Measurements from ENCODE around the gene ZNF385B. TPM values are rescaled to one million over a fixed set of nuclear protein-coding genes. Genes with fewer than 3 reads are reported as not detected.

ZNF385B gene
- total and polyA plus RNA-seq, 11 donors: 0.07 to 12.2 (median 2.3) TPM

GRCh38 chr2:179613701-179614100, 247.7 kb downstream of the ZNF385B start:
- H3K27ac ChIP-seq: no peak overlapping the region
- intact Hi-C loops (cut with DNase I): loop anchor here in 1 of 10 donors (10.0 kb wide), 1 partner anchor 189 kb away; no protein-coding TSS in a partner anchor
- no peaks in the 10 kb centered on the region for H3K27me3 ChIP-seq
- WGBS, 4 donors: 79 to 98% (median 84%) methylated on average over 4 of the region's 4 CpGs
- H3K4me1 ChIP-seq: peaks cover 0 to 9% (median 0%) of the 10 kb centered on the region in 12 donors
- no peaks in the 10 kb centered on the region for H3K9me3 ChIP-seq
- no peak overlapping the region for H3K4me3 ChIP-seq
- no peaks in the 10 kb centered on the region for H3K36me3 ChIP-seq
- DNase-seq (no peak), ATAC-seq (peak in 2 of 4 donors; percentile 29 to 51)
- TF ChIP-seq CTCF (IDR thresholded peaks at IDR 0.05): no peak
- TF ChIP-seq POLR2A (IDR thresholded peaks at IDR 0.05): no peak

GRCh38 chr2:179613299-179613651, 248.1 kb downstream of the ZNF385B start:
- DNase-seq (no peak), ATAC-seq (no peak)
- WGBS, 4 donors: 90 to 95% (median 93%) methylated on average over 2 of the region's 2 CpGs
- peaks cover 0 to 6% (median 0%) of the 10 kb centered on the region in 12 donors for H3K4me1 ChIP-seq
- H3K36me3 ChIP-seq: no peaks in the 10 kb centered on the region
- no peaks in the 10 kb centered on the region for H3K27me3 ChIP-seq
- intact Hi-C loops (cut with DNase I): loop anchor here in 1 of 10 donors (10.0 kb wide), 1 partner anchor 188 kb away; no protein-coding TSS in a partner anchor
- no peaks in the 10 kb centered on the region for H3K9me3 ChIP-seq
- H3K4me3 ChIP-seq: no peak overlapping the region
- no peak overlapping the region for H3K27ac ChIP-seq
- TF ChIP-seq CTCF (IDR thresholded peaks at IDR 0.05) (no peak), POLR2A (IDR thresholded peaks at IDR 0.05) (no peak)

- ATAC-seq: no peak
- Histone ChIP-seq H3K9me3 (no peaks in the 10 kb centered on the region), H3K27me3 (no peaks in the 10 kb centered on the region), H3K4me1 (peaks cover 0 to 5% (median 0%) of the 10 kb centered on the region in 12 donors), H3K27ac (no peak overlapping the region), H3K4me3 (no peak overlapping the region), H3K36me3 (no peaks in the 10 kb centered on the region)
- 75 to 84% (median 80%) methylated on average over 7 of the region's 7 CpGs for WGBS, 4 donors
- DNase-seq: no peak
- TF ChIP-seq POLR2A (IDR thresholded peaks at IDR 0.05) (no peak), CTCF (IDR thresholded peaks at IDR 0.05) (no peak)
- intact Hi-C loops (cut with DNase I): loop anchor here in 1 of 10 donors (10.0 kb wide), 1 partner anchor 188 kb away; no protein-coding TSS in a partner anchor
These were observed 248.7 kb downstream of the ZNF385B start for GRCh38 chr2:179612591-179613298.

GRCh38 chr2:179612108-179612507, 249.3 kb downstream of the ZNF385B start:
- H3K9me3 ChIP-seq: no peaks in the 10 kb centered on the region
- H3K27ac ChIP-seq: no peak overlapping the region
- no peak overlapping the region for H3K4me3 ChIP-seq
- TF ChIP-seq POLR2A (IDR thresholded peaks at IDR 0.05) (no peak), CTCF (IDR thresholded peaks at IDR 0.05) (no peak)
- no peaks in the 10 kb centered on the region for H3K36me3 ChIP-seq
- H3K4me1 ChIP-seq: peaks cover 0 to 5% (median 0%) of the 10 kb centered on the region in 12 donors
- DNase-seq (no peak), ATAC-seq (no peak)
- intact Hi-C loops (cut with DNase I): loop anchor here in 1 of 10 donors (10.0 kb wide), 1 partner anchor 187 kb away; no protein-coding TSS in a partner anchor
- 0 to 38% (median 29%) methylated on average over 1 of the region's 1 CpG for WGBS, 4 donors
- H3K27me3 ChIP-seq: no peaks in the 10 kb centered on the region

All from heart left ventricle (tissue), 16 donors.